GM15510 (cell line): ENCODE results near the gene PPP1R15A.

Experiments used
- POLR2A ChIP-seq: IDR thresholded peaks from 3 replicates; pipeline ENCODE4 v1.6.1; 2011; ENCODE audit warnings: borderline replicate concordance; ENCODE audit not compliant: insufficient read length; ENCODE audit errors: extremely low read depth

The PPP1R15A gene

GRCh38 chr19:48872182-48872883, at the start of gene PPP1R15A:
Gene PPP1R15A (plus strand): TSS chr19:48872421. CDS start chr19:48873234, 813 bp downstream.
- TF ChIP-seq POLR2A, result peak; percentile 100

GRCh38 chr19:48822514-48822913, 49.7 kb upstream of the PPP1R15A start:
- TF ChIP-seq POLR2A, result no peak

GRCh38 chr19:48826606-48827020, 45.6 kb upstream of the PPP1R15A start:
- no peak for TF ChIP-seq POLR2A

- TF ChIP-seq POLR2A, result no peak
Observed at GRCh38 chr19:48830088-48830487, 42.1 kb upstream of the PPP1R15A start.

DNA sequence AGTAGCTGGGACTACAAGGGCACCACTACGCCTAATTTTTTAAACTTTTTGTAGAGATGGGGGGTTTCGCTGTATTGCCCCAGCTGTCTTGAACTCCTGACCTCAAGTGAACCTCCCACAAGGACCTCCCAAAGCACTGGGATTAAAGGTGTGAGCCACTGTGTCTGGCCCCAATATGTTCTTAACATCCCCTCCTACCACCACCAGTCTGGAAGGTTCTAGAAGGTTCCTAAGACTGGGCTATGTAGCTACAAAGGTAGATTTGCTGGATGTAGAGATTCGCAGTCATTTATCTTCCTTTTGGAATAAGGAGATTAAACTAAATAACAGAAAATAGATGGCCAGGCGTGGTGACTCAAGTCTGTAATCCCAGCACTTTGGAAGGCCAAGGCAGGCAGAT, 41.3 kb upstream of the PPP1R15A start:
- TF ChIP-seq POLR2A, result no peak

DNA sequence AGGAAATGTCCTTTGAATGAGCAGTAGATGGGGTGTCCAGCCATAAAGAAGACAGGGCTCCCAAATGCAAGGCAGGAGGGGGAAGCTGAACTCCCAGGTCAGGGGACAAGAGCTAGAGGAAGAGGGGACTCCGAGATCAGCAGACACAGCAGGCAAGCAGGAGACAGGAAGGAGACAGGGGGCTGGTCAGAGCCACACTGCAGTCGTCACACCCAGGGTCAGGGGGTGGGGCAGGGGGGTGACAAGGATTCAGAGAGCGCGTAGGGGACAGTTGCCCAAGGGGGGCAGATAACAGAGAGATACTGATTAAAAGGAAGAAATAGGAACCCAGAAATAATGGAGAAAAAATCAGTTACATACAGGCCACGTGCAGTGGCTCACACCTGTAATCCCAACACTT, 39.2 kb upstream of the PPP1R15A start:
- TF ChIP-seq POLR2A, result no peak

- TF ChIP-seq POLR2A, result no peak
Observed at GRCh38 chr19:48833977-48834376, 38.2 kb upstream of the PPP1R15A start.

GRCh38 chr19:48835734-48836088, 36.5 kb upstream of the PPP1R15A start:
- TF ChIP-seq POLR2A, result no peak

DNA sequence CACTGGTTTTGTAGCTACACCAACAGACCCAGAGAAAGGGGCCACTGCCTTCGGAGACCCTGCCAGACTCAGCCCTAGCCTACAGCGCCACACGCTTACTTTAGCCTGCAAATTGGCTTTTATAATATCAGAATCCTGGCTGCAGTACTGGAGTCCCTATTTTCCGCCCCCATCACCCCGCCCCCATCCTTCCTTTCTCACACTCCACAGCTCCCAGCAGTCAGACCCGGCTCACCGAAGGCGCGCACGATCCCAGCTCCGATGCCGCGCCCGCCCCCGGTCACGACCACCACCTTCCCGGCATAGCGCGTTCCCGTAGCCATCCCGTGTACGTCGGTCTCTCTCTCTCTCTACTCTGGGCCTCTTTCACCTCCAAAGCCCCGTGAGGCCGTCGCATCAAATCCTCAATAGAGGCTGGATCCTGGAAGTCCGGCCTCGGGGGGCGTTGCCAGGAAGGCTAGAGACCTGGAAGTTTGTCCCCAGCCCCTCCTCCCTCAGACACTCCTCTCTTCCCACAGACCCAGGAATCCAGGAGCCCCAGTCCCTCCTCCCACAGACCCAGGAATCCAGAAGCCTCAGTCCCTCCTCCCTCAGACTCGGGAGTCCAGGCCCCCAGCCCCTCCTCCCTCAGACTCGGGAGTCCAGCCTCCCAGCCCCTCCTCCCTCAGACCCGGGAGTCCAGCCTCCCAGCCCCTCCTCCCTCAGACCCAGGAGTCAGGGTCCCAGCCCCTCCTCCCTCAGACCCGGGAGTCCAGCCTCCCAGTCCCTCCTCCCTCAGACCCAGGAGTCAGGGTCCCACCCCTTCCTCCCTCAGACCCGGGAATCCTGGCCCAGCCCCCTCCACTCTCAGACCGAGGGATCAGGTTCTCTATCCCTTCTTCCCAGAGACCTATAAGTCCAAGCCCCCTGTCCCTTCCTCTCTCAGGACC, 35.9 kb upstream of the PPP1R15A start, which contains the start of gene HSD17B14:
Gene HSD17B14, minus strand, starts transcription at position 403 of the 929 bp plus-strand sequence. Its CDS starts 80 bp downstream, at position 323.
- TF ChIP-seq POLR2A, result peak; percentile 0

DNA sequence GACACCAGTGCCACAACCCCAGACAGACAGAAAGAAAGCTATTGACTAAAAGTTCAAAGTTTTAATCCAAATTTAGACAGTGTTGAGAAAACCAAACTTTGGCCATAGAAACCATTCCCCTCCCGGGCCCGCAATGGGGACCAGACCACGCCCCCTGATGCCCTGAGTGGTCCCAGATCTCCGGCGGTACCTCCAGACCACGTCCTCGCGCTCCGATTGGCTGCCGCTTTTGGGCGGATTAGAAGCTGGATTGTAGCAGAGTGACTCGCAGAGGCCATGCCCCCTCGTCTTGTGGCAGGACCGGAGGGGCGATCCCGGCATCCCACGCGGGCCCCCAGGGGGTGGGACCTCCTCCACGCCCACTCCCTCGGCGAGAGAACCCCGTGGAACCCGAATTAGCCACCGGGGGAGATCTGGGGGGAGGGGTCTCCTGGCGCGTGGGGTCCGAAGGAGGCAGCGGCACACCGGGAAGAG, 35.1 kb upstream of the PPP1R15A start:
- peak; percentile 39 for TF ChIP-seq POLR2A

DNA sequence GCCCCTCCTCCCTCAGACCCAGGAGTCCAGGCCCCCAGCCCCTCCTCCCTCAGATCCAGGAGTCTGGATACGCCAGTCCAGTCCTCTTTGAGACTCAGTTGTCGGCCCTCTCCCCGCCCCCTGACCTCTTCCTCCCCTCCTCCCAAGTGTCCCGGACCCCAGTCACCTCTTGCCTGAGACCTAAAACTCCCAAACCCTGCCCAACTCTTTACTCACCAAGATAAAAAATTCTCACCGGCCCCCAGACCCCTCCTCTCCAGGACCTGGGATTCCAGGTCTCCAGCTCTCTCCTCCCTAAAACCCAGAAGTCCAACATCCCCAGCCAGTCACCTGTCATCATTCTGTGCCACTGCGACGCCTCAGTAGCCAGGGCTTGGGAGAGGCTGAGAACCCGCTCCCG, 34.5 kb upstream of the PPP1R15A start:
- TF ChIP-seq POLR2A, result no peak

DNA sequence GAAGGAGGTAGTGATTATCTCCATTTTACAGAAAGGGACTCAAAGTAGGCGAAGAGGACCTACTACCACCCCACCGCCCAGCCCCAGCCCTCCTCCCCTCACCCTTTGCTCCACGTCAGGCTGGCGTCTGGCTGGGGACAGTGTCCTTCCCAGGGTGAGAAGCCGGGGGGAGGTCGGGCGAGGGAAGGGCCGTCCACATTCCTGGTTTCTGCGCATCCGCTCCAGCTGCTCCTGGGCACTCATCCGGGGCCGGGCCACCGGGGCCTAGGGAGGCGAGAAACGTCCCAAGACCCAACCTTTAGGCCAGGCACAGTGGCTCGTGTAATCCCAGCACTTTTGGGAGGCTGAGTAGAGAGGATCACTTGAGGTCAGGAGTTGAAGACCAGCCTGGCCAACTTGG, 31.2 kb upstream of the PPP1R15A start:
- no peak for TF ChIP-seq POLR2A

GRCh38 chr19:48841571-48841970, 30.6 kb upstream of the PPP1R15A start:
- TF ChIP-seq POLR2A, result no peak

DNA sequence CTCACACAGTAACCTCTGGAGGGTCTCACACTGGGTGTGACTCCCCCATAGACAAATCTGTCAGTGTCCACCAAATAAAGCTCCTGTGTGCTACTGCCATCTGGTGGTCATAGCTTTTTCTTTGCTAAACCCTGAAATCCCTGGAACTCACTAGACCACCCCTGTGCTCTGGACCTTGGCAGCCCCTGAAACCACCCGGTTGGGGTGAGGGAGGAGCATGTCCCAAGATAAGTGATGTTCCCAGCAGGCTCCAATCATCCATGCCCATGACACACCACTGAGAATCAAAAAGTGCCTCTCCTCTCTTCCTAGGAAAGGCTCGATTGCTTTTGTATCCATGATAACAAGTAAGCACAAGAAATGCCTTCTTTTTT, 29.4 kb upstream of the PPP1R15A start:
- TF ChIP-seq POLR2A, result no peak

DNA sequence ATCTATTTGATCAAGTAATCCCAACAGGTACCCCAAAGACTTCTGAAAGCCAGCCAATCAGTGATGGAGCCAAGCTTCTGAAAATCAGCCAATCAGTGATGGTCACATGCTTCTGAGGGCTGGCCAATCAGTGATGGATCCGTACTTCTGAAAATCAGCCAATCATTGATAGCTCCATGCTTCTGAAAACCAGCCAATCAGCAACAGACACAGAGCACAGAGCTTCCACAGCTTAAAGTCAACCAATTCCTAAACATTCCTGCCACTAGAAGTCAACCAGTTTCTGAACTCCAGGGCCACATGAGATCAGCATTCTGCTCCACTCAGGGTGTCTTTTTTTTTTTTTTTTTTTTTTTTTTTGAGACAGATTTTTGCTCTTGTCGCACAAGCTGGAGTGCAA, 27.7 kb upstream of the PPP1R15A start:
- TF ChIP-seq POLR2A, result no peak
